NOMO-1 treated with DMSO at 0.1 percent for 48 hours (cell line): ENCODE results near the gene DDHD1.
"Not testable (repeated sequence)": the region's sequence is repeated elsewhere in the genome, so short reads cannot be mapped to it uniquely, and the experiment has no call there.

Experiments used
- DNase-seq: peaks from one replicate; lab custom pipeline; 2025; ENCODE audit not compliant: unreplicated experiment; lab: John Stamatoyannopoulos, UW

The DDHD1 gene

GRCh38 chr14:53152887-53153701, at the start of gene DDHD1:
DDHD1 (minus strand) TSS chr14:53153323; CDS start chr14:53153098, 225 bp downstream.
- peak; percentile 63 for DNase-seq

GRCh38 chr14:53195949-53196348, 42.8 kb upstream of the DDHD1 start:
- no peak for DNase-seq

- no peak for DNase-seq
Observed at GRCh38 chr14:53193193-53193592, 40.1 kb upstream of the DDHD1 start.

- no peak for DNase-seq
Observed at GRCh38 chr14:53192052-53192760, 39.1 kb upstream of the DDHD1 start.

GRCh38 chr14:53190938-53191337, 37.8 kb upstream of the DDHD1 start:
- DNase-seq, result no peak

GRCh38 chr14:53187921-53188463, 34.9 kb upstream of the DDHD1 start:
- no peak for DNase-seq

- DNase-seq, result no peak
Observed at GRCh38 chr14:53186532-53186931, 33.4 kb upstream of the DDHD1 start.

- DNase-seq, result no peak
Observed at GRCh38 chr14:53183611-53184010, 30.5 kb upstream of the DDHD1 start.

GRCh38 chr14:53183056-53183455, 29.9 kb upstream of the DDHD1 start:
- DNase-seq, result no peak

GRCh38 chr14:53181463-53182081, 28.4 kb upstream of the DDHD1 start:
- DNase-seq, result not testable (repeated sequence)

GRCh38 chr14:53180272-53181221, 27.4 kb upstream of the DDHD1 start:
- DNase-seq, result no peak

GRCh38 chr14:53179486-53180005, 26.4 kb upstream of the DDHD1 start:
- DNase-seq, result not testable (repeated sequence)

- no peak for DNase-seq
Observed at GRCh38 chr14:53175375-53175774, 22.3 kb upstream of the DDHD1 start.

- no peak for DNase-seq
Observed at GRCh38 chr14:53174918-53175317, 21.8 kb upstream of the DDHD1 start.

GRCh38 chr14:53168786-53169185, 15.7 kb upstream of the DDHD1 start:
- no peak for DNase-seq

GRCh38 chr14:53167602-53168328, 14.6 kb upstream of the DDHD1 start:
- peak; percentile 7 for DNase-seq

GRCh38 chr14:53161758-53162435, 8.8 kb upstream of the DDHD1 start:
- peak; percentile 75 for DNase-seq

- DNase-seq, result no peak
Observed at GRCh38 chr14:53156238-53156637, 3.1 kb upstream of the DDHD1 start.

- no peak for DNase-seq
Observed at GRCh38 chr14:53153702-53154112, 584 bp upstream of the DDHD1 start.
